Panc1 (cell line): ENCODE results near the gene SLC6A6.

Source experiments
- CTCF ChIP-seq: fragments of 450-650 bp; IDR thresholded peaks from 2 replicates; pipeline ENCODE4 v1.5.1; 2017; ENCODE audit warnings: mild to moderate bottlenecking
- POLR2AphosphoS5 ChIP-seq: IDR thresholded peaks from 2 replicates; pipeline ENCODE4 v1.6.1; 2012; ENCODE audit warnings: mild to moderate bottlenecking, low read depth, low read length, moderate library complexity
- SIN3A ChIP-seq: IDR thresholded peaks from 2 replicates; pipeline ENCODE4 v1.6.1; 2012; ENCODE audit warnings: low read depth, mild to moderate bottlenecking, low read length, moderate library complexity, borderline replicate concordance; ENCODE audit not compliant: insufficient read depth
- TF ChIP-seq, protein P1 (sequence below), 2 experiments: IDR thresholded peaks; 2 replicates each; pipeline ENCODE4 v1.6.1; 2011 to 2012; ENCODE audit warnings: low read depth in 2 of 2, control low read depth in 1 of 2, low read length in 1 of 2, mild to moderate bottlenecking in 1 of 2, moderate library complexity in 1 of 2; ENCODE audit not compliant: insufficient read depth in 1 of 2

DNA sequence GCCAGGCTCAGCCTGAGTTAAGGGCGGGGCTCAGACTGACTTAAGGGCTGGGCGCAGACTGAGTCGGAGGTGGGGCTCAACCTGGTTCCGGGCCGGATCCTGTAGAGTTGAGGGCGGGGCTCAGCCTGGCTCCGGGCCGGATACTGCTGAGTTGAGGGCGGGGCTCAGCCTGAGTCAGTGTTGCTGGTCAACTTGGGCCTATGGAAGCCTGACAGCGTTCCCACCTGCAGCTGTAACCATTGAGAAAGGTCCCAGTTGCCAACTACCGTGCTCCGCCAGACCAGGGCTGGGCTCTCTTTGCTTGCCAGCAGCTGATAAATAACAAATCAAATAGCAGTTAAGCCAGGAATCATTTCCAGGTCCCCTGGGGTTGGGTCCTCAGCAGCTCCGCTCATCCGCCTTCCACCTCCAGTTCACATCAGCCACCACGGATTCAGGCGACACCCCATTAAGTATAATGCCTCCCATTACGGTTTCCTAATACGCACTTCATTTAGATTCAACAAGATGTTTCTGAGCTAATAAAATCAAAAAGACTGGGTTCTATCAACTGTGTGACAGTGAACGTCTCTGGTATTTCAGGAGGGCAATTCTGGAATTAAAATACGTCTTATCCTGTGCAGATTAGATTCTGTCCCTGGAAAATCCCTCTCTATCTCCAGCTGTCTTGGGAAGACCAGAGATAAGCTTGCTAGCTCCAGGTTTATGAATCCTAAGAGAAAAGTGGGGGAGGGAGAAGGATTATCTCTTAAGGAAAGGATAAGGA, 130.5 kb downstream of the SLC6A6 start:
- TF ChIP-seq CTCF (no peak), POLR2AphosphoS5 (no peak), SIN3A (no peak)
- TF ChIP-seq, protein P1, sequence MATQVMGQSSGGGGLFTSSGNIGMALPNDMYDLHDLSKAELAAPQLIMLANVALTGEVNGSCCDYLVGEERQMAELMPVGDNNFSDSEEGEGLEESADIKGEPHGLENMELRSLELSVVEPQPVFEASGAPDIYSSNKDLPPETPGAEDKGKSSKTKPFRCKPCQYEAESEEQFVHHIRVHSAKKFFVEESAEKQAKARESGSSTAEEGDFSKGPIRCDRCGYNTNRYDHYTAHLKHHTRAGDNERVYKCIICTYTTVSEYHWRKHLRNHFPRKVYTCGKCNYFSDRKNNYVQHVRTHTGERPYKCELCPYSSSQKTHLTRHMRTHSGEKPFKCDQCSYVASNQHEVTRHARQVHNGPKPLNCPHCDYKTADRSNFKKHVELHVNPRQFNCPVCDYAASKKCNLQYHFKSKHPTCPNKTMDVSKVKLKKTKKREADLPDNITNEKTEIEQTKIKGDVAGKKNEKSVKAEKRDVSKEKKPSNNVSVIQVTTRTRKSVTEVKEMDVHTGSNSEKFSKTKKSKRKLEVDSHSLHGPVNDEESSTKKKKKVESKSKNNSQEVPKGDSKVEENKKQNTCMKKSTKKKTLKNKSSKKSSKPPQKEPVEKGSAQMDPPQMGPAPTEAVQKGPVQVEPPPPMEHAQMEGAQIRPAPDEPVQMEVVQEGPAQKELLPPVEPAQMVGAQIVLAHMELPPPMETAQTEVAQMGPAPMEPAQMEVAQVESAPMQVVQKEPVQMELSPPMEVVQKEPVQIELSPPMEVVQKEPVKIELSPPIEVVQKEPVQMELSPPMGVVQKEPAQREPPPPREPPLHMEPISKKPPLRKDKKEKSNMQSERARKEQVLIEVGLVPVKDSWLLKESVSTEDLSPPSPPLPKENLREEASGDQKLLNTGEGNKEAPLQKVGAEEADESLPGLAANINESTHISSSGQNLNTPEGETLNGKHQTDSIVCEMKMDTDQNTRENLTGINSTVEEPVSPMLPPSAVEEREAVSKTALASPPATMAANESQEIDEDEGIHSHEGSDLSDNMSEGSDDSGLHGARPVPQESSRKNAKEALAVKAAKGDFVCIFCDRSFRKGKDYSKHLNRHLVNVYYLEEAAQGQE (IDR thresholded peaks at IDR 0.05; ENCODE audit: insufficient read depth in 1 of 2, low read depth in 2 of 2, low read length in 1 of 2): no peak
